Hepatocyte (in vitro differentiated cells): ENCODE measurements around the gene SRPK3.

Source experiments
- CTCF ChIP-seq: fragments of 200-600 bp; sonication (generic); IDR thresholded peaks from 2 replicates; pipeline ENCODE4 v1.5.1; 2016; ENCODE audit warnings: antibody characterized with exemption, mild to moderate bottlenecking; ENCODE audit not compliant: poor library complexity
- EZH2 ChIP-seq: fragments of 200-600 bp; sonication (generic); IDR thresholded peaks from 2 replicates; pipeline ENCODE4 v1.6.1; 2016; ENCODE audit warnings: antibody characterized with exemption, mild to moderate bottlenecking, borderline replicate concordance

GRCh38 chrX:153820601-153821000, 39.8 kb downstream of the SRPK3 start:
- TF ChIP-seq CTCF (no peak), EZH2 (no peak)
